HG03159 (cell line): ENCODE results near the gene KRTAP4-7.
"Not testable (repeated sequence)": the region's sequence is repeated elsewhere in the genome, so short reads cannot be mapped to it uniquely, and the experiment has no call there.

ENCODE experiments used
- ATAC-seq: cut with Tn5 transposase; IDR thresholded peaks from one replicate; pipeline ENCODE4 v1.9.1; 2021; ENCODE audit warnings: mild to moderate bottlenecking, moderate library complexity; ENCODE audit not compliant: unreplicated experiment

Gene KRTAP4-7

DNA sequence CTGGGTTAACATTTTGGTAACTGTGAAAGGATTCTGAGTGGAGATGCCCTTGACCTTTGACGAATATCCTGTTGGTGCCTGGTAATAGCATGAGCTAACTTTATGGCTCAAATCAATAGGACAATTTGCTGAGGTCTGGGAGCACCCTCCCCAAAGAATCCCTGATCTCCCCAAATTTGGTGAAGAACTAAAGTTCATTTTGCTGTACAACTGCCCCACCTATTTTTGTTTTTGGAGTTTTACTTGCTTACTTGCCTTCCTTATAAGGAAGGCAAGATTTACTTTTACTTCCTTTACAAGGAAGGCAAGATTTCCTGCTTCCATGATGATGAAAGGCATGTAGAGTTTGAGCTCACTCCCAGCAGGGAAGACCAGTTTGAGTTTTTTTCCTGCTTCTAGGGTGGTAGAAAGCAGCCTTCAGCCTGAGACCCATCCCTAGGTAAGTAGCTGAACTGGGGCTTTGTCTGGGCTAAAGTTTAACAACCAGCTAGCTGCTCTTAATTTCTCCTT is 24.0 kb downstream of the KRTAP4-7 start:
- no peak for ATAC-seq

DNA sequence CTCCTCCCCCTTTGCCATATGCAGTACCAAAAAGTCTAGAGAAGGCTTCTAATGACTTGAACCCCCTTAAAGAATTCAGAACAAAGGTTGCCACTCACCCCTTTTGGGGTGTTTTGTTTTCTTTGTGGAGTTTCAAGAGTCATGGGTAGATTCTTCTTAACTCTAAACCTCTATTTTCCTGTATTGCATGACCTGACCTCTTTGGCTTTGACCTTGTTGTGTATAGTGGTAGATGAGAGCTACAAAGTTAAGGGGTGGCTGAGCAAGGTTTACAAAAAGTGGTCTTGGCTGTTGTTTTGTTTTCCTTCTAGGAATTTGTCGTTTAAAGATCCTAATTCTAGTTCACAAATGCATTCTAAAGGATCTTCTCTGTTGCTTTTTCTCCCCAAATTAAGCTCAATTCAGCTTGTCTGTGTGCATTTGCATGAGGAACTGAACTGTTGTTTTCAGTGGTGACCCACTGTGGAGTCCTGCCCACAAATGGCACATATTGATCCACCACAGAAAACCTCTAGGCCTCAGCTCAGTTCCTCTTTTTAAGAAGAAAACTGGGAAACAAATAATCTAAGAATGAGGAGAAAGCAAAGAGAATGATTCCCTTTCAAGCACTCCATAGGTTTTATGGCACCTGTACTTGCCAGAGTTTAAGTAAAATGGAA is 24.9 kb downstream of the KRTAP4-7 start:
- ATAC-seq = not testable (repeated sequence)

DNA sequence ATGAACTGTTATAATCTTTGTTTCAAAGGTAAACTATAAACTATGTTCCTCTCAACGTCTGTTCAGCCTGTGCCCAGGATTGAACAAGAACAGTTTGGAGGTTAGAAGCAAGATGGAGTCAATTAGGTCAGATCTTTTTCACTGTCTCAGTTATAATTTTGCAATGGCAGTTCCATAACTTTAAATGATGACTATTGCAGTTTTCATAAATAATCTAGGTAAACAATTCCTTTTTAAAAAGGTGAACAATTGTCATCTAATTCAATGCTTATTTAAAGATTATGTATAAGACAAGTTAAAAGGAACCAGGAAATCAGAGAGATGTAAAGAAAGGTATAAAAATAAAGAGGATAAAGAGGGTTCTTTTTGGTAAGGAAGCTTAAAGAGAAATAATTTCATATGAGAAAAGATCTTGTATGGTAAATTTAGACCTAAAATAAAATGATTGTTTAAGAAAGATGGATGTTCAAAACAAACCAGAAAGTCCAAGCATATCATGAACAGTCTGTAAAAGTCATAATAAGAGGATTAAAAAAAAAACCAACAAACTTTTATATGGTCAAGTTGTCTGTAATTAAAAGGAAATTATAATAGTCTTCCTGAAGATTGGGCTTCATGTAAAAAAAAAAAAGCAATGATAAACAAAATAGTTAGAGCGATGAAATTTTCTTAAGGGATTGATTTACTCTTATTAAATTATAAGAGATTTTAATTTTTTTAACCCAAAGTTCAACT is 27.4 kb downstream of the KRTAP4-7 start:
- no peak for ATAC-seq

DNA sequence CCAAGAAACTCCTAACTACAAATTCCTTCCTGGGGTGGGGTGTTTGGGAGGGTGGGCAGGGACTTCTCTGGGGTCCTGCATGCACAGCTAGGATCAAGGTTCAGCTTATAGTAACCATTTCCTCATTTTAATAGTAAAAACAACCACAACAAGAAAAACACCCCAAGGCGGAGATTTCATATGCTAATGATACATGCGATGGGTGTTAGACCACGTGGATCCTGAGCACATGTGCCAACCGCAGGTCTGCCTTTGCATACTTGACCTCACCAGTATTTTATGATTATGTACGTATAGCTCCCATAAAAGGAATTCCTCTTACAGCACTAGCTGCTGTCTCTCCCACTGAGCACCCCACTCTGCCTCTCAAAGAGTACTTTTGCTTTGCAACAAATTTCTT is 32.3 kb downstream of the KRTAP4-7 start:
- no peak for ATAC-seq

DNA sequence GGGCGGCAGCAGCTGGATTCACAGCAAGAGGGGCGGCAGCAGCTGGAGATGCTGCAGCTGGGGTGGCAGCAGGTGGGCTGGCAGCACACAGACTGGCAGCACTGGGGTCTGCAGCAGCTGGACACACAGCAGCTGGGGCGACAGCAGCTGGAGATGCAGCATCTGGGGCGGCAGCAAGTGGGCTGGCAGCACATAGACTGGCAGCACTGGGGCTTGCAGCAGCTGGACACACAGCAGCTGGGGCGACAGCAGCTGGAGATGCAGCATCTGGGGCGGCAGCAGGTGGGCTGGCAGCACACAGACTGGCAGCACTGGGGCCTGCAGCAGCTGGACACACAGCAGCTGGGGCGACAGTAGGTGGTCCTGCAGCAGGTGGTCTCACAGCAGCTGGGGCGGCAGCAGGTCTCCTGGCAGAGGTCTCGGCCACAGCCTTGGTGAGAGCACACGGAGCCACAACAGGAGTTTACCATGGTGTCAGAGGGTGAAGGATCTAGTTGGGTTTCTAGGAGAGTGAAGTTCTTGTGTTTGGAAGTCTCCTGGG is 34.0 kb downstream of the KRTAP4-7 start, which contains the start of gene KRTAP4-11:
KRTAP4-11 (minus strand) TSS at position 528 of the 541 bp plus-strand sequence; CDS start at position 470, 58 bp downstream.
- ATAC-seq = not testable (repeated sequence)

DNA sequence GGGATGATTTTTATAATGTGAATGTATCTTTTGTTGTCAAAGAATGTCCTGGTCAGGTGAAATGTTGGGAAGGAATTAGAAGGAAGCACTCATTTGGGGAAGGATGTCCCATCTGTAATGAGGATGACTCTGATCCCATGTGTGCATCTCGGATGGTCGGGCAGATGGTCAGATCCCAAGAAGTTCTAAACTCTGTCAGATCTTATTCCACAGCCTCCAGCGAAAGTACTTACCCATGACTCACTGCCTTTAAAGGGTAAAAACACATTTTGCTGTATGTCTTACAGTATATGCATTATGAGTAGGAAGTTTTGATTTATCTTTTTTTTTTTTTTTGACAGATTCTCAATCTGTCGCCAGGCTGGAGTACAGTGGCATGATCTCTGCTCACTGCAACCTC is 34.8 kb downstream of the KRTAP4-7 start:
- ATAC-seq = no peak

DNA sequence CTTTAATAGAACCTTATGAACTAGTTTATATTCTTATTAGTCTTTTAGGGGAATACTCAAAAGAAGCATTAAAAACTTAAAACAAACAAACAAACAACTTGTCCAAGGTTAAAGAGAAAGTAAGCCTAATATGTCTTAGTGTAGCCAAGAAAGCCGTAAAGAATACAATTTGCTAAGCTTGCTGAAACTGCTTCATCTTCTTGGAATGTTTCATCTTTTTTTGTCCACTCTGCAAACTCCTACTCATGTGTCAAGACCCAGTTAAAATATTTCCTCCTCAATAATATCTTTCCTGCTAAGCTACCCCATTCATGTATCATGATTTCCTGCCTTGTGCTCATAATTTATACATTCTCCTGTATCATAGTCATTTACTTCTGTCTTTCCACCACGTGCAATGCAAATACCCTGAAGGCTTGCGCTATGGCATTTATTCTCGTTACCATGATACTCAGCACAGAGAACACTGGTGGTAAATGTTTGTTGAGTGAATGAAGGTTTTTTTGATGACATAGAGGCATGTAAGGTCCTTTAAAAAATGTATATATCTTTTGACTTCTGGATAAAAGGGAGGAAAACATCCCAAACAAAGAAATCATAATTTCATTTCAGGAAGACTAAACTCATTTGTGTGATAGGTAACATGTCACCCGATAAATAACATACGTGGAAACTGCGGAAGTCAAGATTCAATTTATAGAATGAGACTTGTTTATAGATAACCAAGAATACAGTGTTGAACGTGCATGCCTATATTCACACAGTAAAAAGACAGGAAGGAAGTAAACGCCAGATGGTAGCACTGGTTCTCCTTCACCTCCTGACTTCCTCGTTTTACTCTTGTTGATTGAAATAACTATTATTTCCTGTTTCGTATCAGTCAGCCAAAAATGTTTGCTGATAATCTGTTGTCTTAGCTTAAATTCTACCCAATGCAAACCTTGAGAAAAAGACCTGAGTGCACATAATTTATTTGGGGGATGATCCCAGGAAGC is 36.0 kb downstream of the KRTAP4-7 start:
- ATAC-seq = not testable (repeated sequence)

DNA sequence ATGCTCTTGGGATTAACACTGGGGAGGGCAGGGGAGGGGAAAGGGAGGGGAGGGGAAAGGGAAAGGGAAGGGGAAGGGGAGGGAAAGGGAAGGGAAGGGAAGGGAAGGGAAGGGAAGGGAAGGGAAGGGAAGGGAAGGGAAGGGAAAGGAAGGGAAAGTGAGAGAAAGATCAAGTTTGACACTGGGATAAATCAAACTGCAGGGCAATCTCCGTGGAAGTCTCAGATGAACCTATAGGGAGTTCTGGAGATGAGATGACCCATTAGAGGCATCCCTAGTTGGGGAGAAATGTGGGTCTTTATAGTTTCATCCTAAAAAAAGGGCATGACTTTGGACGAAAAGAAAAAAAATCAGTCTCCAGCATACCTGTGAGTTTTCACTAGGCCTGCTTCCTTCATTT is 37.8 kb downstream of the KRTAP4-7 start:
- no peak for ATAC-seq

DNA sequence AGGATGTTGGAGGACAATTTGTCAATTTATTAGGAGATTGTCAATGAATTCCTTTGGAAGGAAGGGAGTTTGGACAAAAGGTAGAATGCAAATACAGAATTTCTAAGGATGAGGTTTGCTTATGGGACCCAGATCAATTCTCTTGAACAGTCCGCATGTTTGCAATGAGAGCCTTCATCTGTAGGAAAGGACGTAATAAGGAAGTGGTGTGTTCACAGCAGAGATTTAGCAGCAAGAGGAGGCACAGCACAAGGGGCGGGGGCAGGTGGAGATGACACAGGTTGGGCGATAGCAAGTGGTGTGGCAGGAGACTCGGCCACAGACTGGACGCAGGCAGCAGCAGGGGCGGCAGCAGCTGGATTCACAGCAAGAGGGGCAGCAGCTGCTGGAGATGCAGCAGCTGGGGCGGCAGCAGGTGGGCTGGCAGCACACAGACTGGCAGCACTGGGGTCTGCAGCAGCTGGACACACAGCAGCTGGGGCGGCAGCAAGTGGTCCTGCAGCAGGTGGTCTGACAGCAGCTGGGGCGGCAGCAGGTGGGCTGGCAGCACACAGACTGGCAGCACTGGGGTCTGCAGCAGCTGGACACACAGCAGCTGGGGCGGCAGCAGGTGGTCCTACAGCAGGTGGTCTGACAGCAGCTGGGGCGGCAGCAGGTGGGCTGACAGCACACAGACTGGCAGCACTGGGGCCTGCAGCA is 39.5 kb downstream of the KRTAP4-7 start:
- ATAC-seq = not testable (repeated sequence)

DNA sequence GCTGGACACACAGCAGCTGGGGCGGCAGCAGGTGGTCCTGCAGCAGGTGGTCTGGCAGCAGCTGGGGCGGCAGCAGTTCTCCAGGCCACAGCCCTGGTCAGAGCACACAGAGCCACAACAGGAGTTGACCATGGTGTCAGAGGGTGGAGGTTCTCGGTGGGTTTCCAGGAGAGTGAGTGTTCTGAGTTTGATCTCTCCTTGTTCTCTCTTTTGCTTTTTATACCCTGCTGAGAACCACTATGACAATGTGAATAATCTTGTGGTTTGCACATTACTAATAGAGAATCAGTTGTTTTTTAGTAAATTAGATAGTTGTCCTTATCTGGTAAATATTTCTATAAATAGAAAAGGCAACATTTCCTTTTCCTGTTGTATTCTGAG is 40.0 kb downstream of the KRTAP4-7 start, which contains the start of gene KRTAP4-12:
KRTAP4-12 (minus strand) TSS at position 192 of the 381 bp plus-strand sequence; CDS start at position 132, 60 bp downstream.
- ATAC-seq = not testable (repeated sequence)

DNA sequence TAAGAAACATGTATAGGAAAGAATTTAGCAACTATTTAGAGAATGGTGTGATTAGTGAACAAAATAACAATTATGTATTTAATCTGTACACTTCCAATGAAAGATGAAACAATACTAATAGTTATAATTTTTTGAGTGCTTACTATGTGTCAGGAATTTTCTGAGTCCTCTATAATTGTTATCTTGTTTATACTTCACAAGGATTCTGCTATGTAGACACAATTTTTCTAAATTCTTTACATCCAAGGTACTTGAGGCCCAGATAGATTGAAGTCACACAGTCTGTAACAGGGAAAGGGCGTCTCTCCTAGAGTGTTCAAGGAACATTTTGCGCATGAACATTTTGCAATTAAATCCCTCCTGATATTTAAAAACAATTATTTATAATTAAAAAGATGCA is 41.1 kb downstream of the KRTAP4-7 start:
- no peak for ATAC-seq

DNA sequence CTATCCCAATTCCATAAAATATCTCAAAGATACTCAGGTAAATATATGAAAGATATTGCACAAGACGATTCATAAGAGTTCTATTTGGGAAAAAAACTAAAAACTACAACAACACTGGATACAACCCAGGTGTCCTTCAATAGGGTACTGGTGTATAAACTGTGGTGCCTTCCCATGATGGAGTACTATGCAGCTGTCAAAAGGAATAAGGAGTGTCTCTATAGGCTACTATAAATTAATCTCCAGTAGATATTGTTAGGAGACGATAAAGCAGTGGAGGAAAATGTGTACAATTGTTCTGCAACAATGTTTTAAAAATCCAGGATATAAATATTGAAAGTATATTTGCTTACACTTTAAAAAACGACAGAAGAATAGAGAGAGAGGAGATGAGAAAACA is 42.5 kb downstream of the KRTAP4-7 start:
- no peak for ATAC-seq

DNA sequence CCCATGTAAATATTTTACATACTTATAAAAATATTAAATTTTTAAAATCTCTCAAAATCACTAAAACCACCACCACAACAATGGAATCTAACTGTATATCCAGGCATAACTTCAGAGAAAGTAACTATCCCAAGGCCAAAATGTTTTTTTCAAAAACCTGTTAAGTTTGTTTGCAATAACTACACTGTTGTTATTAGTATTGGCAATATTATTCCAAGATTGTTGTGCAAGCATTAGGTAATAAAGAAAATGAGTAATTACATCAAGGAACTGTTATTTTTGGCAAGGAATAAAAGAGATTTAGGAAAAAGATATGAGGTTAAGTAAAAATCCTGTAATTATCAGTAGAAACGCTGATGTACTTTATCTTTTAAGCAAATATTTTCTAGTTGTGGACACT is 43.4 kb downstream of the KRTAP4-7 start:
- no peak for ATAC-seq

DNA sequence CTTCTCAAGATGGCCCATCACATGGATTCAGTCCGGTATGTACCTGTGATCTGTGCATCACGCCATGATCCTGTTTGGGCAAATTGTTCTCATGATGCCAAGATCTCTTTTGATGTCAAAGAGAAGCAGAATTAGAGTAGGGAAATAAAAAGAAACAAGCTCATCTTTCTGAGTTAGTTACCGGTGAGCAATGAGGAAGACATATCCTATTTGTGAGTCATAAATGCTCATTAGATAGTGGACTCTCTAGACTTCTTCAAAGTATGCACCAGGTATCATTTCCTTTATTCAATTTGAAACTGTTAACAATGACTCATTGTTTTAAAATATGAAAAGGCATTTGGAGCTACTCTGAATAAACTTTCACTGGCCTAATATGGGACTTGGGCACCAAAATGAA is 48.0 kb downstream of the KRTAP4-7 start:
- ATAC-seq = no peak

DNA sequence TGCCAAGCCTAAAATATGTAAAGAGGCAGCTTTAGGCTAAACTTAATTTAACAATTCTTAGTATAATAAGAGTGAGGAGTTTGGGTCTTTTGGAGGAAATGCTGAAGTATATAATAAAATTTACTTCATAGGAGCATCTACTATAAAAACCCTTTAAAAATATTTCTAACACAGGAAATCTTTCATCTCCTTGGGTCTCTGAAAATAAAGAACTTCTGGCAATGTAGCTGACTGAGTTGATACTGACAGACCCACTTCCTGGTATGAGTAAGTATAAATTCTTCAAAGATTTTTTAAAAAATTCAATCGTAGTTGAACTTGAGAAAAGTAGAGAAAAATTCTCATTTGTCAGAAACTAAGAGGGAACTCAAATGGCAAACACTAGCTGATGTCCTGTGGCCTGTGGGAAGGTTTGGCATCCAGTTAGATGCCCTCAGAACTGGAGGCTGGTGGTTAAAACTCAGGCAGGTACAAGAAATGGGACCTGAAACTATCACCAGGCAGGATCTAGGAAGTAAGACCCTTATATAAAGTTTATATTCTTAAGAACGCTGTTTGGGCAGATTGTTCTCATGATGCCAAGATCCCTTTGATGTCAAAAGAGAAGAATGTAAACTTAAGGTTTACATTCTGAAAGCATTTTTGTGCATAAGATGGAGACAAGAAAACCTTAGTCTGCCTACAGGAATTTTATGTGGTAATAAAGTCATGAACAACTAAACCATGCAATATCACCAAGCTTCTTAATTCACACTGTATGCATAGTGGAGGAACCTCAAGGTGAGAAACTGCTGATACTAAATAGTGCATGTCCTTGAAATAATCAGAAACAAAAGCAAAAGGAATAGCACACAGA is 50.2 kb downstream of the KRTAP4-7 start:
- ATAC-seq = no peak
